Dermis blood vessel endothelial cell (primary cell): ENCODE data around the gene ABCB6. TPM values are rescaled to one million over a fixed set of nuclear protein-coding genes. Genes with fewer than 3 reads are reported as not detected.
A peak's percentile ranks its signal among the peaks of the same experiment; 100 is the strongest.
"Not testable (repeated sequence)": the region's sequence is repeated elsewhere in the genome, so short reads cannot be mapped to it uniquely, and the experiment has no call there.

Experiments
- DNase-seq: peaks from one replicate; pipeline ENCODE4 v3.0.0; 2010
- total RNA-seq: library from RNA; depleted of rRNA; stranded (reverse); fragments of >200 nt; gene quantifications from 2 replicates; pipeline ENCODE4 v1.2.3, GENCODE V29; 2014

The ABCB6 gene
- total RNA-seq = 31.8 and 52.4 TPM in 2 replicates

DNA sequence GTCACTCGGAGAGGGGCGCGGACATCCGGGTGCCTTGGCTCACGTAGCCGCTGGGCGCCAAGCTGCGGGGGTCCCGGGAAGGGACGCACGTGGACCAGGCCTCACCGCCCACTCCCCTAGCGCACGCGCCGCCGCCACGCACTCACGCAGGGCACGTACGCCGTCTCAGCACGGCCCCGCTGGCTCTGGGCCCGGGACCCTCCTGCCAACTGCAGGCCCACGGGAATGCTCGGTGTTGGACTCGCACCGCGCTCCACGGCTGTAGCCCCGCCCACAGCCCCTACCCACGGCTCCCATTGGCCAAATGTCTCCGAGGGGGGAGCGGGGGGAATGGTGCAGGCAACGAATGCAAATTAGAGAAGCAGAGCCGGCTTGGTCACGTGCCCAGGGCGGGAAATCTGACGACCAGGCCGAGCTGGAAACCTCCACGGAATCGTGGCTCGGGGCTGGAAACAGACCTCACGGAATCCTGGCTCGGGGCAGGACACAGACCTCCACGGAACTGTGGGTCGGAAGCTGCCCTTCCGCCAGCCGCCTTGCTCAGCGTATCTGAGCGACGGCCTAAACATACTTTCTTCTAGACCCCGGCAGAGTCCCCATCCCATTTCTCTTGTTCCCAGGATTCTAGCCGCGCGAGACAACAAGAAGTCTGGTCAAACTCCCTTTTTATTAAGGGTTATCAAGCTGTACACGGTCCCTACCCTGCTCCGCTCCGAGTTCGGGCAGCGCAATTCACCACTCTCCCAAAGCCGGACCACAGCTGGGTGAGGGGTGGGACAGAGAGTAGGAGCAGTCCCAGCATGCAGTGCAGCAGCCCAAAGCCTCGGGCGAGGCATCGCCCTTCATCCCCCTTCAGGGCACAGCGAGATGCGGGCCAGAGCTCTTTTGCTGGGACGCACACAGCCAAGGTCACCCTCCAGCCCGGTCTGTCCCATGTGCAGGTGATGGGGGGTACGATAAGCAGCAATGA is at the start of gene ABCB6:
TSS of gene ABCB6 (minus strand) at position 227 of the 970 bp plus-strand sequence. CDS start 285 bp downstream, outside the sequence.
- DNase-seq = peak; percentile 95

DNA sequence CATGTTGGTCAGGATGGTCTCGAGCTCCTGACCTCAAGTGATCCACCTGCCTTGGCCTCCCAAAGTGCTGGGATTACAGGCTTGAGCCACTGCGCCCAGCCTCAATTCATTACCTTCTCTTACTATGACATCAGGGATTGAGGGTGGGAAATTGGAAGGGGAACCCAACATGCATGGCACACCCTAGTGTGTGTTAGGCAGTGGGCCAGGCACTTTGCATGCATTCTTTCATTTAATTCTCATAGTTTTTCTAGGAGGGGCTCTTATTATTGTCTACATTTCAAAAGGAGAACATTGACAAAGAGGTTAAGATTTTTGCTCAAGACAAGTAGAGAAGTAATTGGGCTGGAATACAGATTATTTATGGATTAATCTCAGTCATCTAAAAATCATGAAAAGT is 49.5 kb upstream of the ABCB6 start:
- DNase-seq = no peak

DNA sequence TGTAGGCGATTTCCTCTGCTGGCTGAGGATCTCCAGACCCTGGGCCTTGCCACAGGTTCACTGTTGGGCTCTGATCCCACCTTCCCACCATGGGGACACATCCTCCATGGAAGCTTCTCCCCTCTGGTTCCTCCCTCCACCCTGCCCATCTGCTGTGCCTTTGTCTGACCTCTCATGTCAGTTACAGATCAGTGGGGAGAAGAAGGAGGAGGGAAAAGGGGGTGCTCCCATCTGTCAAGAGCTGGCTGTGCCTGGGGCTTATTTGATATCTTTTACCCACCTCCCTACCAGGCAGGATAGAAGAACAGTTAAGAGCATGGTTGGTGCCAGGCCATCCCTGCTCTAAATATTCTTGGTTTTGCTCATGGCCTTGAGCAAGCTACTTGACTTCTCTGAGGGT is 48.1 kb upstream of the ABCB6 start:
- DNase-seq = no peak

DNA sequence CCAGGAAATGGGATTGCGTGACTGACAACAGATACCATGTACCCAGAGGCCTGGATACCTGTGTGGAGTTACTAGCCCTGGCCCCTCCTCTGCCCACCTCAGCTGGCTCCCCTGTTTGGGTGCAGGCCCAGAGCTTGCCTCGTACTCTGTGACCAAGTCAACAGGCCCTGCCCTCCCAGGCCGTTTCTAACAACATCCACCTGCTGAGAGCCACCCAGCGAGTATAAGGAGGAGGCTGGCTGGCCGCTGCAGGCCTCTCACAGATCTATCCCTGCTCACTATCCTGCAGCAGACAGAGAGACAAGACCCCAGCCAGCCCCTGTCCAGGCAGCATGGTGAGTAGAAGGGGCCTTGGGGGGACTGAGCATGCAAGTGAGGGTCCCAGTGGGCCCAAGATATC is 47.5 kb upstream of the ABCB6 start:
- no peak for DNase-seq

DNA sequence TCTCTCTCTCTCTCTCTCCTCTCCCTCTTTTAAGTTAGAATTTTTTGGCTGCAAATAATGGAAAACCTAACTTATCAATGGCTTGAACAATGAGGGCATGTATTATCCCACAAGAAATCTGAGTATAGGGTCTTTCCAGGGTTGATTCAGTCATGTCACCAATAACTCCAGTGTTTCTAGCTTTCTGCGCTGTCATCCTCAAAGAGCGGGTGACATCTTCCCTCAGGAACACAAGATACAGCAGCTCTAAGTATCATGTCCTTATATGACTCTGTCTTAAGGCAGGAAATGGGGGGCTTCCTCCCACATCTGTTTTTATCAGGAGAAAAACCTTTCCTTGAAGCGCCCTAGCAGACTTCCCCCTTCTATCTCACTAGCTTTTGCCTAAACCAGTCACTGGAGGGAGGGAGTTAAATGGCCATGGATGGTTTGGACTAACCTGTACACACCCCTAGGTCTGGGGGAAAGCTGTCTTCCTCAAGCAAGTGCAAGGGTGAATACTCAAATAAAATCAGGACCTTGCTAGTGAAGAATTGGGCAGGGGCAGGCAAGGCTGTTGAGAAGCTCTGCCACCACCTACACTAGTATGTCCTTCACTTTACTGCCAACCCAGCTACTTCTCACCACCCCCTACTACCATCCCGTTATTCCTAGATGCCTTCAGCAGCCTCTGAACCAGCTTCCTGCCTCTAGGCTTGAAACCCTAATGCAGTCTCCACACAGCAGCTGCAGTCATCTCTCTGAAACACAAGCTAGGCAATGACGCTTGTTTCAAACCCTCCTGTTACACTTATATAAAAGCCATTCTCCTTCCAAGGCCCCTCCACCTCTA is 42.5 kb upstream of the ABCB6 start:
- DNase-seq = no peak

DNA sequence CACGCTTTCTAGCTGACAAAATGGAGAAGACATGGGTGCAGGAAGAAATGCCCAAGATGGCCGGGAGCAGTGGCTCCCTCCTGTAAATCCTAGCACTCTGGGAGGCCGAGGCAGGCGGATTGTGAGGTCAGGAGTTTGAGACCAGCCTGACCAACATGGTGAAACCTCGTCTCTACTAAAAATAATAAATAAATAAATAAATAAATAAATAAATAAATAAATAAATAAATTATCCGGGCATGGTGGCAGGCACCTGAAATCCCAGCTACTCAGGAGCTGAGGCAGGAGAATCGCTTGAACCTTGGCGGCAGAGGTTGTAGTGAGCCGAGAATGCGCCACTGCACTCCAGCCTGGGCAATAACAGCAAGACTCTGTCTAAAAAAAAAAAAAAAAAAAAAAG is 40.2 kb upstream of the ABCB6 start:
- not testable (repeated sequence) for DNase-seq

DNA sequence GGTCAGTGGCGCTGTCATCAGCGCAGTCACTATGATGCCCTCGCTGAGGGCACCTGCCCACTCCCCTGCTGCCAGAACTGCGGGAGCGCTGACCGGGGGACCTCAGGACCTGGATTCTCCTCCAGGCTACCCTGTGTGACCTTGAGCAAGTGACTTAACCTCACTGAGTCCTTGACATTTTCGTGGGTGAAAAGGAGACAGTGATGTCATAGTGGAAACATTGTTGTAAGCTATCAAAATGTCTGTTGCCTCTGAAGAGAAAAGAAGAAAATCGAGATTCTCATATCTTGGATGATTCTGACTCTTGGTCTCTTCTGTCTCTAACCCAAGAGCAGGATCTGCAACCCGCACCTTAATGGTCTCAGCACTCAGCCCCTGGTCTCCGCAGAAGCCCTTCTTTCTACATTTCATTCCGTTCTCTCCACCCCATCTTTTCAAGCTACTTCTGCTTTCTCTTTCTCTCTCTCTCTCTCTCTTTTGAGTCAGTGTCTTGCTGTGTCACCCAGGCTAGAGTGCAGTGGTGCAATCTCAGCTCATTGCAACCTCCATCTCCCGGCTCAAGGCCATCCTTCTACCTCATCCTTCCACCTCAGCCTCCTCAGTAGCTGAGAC is 35.9 kb upstream of the ABCB6 start:
- no peak for DNase-seq

DNA sequence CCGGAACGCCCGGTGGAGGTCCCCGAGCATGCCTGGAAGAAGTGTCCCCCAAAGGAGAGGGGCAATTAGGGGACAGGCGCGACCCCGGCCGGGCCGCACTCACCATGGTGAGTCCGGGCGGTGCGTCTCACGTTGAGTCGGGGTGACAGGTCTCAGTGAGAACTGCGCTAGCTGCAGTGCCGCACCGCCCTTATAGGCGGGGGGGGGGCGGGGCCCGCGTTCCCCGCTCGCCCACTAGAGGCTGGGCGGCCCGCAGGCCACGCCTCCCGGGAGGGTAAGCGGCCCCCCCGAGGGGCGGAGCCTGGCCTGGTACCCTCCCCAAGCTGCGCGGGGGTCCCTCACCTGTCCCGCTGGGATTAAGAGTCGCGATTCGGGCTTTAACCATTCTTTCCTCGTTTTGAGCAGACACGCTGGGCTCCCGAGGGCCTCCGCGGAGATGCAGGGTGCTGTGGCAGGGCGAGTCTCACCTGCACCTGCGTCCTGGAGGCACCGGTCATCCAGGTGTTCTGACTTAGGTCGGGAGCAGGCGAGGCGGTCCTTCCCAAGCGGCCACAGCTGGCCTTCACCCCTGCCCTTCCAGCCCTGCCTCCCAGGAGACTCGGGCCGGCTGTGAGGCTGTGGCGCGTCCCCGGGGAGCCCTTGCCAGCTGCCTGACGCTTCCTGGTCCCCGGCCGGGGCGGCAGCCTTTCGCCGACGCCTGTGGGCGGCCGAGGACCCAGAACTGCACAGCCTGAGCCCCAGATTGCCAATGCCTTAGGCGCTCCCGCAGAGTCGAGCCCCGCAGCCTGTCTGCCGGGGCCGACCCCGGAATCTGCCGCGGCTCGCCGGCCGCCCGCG is 35.2 kb upstream of the ABCB6 start, which contains the start of gene TUBA4A:
TSS of gene TUBA4A (minus strand) at position 166 of the 837 bp plus-strand sequence. CDS start at position 106, 60 bp downstream.
- peak; percentile 69 for DNase-seq

DNA sequence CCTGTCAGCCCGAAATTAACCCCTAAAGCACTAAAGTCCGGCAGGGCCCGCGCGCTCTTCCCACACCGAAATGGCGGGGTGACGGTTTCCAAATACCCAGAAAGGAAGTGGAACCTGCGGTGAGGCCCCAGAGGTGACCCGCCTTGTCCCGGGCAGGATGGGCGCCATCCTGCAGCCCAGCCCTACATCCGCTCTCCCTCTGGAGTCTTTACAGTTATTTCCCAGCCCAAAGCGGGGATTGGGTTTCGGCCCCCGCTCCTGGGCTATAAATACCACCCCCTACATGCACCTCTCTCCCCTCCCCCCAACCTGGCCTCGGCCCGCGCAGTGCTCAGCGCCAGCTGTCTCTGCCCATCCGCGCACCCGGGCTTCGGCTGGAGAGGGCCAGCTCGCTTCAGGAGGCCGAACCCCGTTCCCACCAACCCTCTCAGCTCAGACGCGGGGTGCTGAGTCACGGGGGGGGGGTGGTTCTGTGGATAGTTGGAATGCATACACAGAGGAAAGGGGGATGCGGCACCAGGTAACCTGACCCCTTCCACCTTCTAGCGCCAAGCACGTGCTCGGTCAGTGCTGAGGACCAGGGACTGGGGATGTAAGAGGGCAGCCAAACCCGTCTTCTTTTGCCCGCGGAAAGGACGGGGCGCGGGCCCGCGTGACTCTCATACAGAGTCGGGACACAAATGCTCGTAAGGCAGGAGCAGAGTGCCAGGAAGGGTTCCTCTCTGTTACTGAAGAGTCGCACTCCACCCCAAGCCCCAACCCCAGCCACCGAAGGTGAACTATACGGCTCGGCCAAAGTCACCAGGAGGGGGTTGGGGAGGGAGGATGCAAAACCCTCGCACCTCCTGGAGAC is 34.4 kb upstream of the ABCB6 start, which contains the start of gene TUBA4B:
TSS of gene TUBA4B (plus strand) at position 344 of the 853 bp plus-strand sequence. CDS start at position 509, 165 bp downstream.
- peak; percentile 23 for DNase-seq

DNA sequence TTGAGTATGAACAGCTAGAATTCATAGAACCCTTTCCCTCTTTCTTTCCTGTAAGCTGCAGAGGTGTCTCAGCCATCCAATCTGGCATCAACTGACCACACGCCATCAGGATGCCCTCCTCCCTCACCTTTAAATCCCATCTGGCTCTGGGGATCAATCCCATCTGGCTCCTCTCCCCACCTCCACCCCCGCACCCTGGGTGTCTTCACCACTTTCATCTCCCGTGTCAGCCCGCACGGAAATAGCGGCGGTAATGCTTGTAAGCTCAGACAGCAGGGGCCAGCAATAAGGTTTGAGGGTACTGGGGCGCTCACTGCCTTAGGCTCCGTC is 33.8 kb upstream of the ABCB6 start:
- DNase-seq = no peak

DNA sequence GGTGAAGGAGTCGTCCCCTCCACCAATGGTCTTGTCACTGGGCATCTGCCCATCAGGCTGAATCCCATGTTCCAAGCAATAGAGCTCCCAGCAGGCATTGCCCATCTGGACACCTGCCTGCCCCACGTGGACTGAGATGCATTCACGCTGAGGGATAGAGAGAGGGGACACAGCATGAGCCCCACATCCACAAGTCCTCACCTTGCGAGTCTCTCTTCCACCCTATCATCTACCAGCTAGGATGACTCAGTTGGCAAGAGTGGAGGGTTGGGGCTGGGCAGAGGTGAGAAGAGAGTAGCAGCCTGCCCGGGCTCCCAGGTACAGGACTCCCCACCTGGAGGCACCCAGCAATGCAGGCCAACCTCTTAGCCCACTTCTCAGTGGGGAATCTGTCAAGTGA is 33.3 kb upstream of the ABCB6 start:
- no peak for DNase-seq

DNA sequence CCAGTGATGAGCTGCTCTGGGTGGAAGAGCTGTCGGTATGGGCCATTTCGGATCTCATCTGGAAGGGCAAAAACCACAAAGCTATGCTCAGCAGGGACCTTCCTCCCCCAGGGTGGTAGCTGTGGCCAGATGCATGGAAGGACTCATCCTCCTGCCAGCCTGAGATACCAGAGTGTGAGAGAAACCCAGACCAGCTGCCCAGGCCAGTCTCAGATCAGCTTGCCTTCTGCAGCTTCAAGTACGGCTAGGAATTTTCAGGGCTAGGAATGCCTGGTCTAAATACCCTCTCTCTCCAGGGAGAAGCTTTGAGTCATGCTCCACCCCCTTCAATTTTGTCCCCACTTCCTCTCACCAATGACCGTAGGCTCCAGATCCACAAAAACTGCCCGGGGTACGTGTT is 32.9 kb upstream of the ABCB6 start:
- DNase-seq = no peak

DNA sequence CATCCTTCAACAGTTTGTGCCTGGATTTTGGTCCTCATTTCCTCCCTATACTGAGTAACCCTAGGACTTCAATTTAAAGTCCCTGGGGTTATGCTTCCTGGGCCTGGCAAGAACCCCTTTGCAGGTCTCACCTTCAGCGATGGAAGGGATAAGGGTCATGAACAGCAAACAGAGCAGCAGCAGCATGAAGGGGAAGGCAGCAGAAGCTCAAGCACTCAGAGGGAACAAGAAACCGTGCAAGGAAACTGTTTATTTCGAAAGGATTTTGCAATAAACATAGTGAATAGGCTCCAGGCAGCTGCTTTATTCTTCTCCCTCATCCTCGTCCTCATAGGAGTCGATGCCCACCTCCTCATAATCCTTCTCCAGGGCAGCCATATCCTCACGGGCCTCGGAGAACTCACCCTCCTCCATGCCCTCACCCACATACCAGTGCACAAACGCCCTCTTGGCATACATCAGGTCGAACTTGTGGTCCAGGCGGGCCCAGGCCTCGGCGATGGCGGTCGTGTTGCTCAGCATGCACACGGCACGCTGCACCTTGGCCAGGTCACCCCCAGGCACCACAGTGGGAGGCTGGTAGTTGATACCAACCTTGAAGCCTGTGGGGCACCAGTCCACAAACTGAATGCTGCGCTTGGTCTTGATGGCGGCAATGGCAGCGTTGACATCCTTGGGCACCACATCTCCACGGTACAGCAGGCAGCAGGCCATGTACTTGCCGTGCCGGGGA is 31.5 kb upstream of the ABCB6 start:
- no peak for DNase-seq

DNA sequence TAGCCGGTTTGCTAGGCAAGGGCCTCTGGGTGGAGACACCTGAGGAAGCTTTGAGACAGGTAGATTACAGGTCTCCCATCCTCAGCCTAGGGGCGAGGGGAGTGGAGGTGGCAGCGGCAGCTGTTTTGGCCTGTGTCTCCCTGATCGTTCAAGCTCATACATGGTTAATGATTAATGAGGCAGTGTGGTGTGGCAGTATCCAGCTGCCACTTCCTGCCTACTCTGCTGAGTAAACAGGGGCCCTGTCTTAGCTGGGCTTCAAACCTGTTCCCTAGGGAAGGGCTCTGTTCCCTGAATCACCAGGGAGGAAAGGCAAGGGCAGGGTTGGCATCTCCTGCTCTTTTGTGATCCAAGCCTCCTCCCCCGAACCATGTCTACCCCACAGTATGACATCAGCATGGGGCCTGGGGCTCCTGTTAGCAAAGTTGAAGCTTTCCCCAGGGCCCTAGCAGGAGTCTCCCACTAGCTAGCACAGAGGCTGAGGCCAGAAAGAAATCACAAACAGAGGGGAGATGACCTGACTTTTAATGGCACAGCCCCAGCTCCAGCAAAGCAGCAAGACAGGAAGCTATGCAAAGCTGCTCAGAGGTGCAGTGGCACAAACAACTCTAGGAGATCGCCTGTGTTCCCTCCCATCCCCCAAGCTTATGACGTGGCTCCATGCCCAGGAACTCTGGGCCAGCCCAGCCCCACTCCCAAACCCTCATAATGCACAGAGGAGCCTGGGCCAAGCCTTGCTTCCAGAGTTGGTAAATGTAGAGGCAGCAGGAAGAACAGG is 30.6 kb upstream of the ABCB6 start:
- peak; percentile 85 for DNase-seq

DNA sequence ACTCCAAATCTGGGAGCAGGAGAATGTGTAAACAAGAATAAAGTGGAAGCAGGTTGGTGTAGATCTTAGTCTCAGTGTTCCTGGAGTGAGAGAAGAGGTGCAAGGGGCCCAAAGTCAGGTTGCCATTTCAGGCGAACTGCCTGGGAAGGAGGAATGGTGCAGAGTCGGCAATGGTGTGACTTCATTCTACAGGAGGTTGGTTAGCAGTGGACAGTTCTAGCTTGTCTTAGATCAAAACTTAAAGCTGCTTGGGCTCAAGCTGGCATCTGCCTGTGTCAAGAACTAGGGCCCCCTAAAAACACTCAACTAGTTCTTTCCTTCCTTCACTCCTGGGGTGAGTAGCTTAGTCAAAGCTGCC is 30.1 kb upstream of the ABCB6 start:
- DNase-seq = peak; percentile 7

DNA sequence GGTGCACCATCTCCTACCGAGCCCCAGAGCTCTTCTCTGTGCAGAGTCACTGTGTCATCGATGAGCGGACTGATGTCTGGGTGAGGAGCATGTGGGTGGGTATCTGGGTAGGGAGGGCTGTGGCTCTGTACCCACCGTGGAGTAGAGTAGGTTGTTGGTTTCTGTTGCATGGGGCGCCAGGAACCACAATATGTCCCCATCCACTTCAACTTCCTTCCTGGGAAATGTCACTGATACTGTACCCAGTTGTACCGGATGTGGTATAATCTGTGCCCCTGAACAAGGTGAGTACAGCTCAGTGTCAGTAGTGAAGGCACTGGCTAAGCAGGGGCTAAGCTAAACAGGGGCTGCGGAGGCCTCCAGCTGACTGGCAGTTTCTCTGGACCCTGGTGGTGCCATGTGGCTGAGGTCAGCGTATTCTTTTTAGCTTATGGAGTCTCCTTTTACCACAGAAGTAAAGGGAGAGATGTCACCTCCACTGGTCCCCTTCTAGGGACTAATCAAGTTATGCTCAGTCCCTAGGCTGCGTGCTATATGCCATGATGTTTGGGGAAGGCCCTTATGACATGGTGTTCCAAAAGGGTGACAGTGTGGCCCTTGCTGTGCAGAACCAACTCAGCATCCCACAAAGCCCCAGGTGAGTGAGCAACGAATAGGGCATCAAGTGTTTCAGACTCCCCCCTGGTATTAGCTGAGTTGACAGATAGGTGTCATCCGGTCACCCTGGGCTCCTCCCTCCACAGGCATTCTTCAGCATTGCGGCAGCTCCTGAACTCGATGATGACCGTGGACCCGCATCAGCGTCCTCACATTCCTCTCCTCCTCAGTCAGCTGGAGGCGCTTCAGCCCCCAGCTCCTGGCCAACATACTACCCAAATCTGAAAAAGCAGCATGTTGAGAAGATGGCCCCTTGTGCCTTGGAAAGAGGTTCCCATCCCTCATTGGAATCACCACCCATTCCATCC is 29.2 kb upstream of the ABCB6 start:
- DNase-seq = no peak

DNA sequence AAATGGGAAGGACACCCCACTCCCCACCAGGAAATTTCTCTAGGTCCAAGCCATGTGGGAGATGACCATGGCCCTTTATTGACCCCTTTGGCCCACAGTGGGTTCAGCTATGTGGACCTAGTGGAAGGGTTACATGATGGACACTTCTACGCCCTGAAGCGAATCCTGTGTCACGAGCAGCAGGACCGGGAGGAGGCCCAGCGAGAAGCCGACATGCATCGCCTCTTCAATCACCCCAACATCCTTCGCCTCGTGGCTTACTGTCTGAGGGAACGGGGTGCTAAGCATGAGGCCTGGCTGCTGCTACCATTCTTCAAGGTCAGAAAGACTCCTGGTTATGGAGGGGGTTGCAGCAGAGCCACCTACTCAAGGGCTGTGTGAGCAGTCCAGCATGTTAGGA is 27.8 kb upstream of the ABCB6 start:
- DNase-seq = no peak

DNA sequence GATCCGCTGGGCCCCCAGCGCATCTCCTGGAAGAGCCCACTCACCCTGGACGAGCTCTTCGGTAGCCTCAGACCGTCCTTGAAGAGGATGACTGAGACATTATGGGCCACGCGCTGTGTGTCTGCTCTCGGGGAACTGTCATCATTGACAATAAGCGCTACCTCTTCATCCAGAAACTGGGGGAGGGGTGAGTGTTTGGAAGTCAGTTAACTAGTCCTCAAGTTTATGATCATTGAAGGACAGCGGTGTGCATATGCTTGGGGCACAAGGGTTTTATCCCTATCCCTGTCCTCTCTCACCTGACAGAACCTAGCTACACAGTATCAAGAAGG is 27.1 kb upstream of the ABCB6 start:
- no peak for DNase-seq
